B cell (primary cell): ENCODE measurements around the gene MCCD1. TPM values are rescaled to one million over a fixed set of nuclear protein-coding genes. Genes with fewer than 3 reads are reported as not detected.

Source experiments
- ATAC-seq: fragments of 200-7000 bp; cut with Tn5 transposase; one replicate; pipeline ENCODE4 v1.10.0; 2021; ENCODE audit warnings: low read depth, mild to moderate bottlenecking, moderate number of reproducible peaks, moderate library complexity
- CTCF ChIA-PET: fragments of 350-600 bp; sonication (Branson Sonifier 250); formaldehyde crosslinking; loops from one replicate; lab custom pipeline; 2021; ENCODE audit warnings: antibody characterized with exemption, inconsistent platforms; lab: Charles Lee
- POLR2A ChIA-PET: fragments of 350-600 bp; sonication (Branson Sonifier 250); formaldehyde crosslinking; loops from one replicate; lab custom pipeline; 2021; ENCODE audit warnings: antibody characterized with exemption; lab: Charles Lee
- DNase-seq: peaks from one replicate; pipeline ENCODE4 v3.0.0; 2013
- H2AFZ ChIP-seq: 2 replicates; pipeline ENCODE4 v1.6.1; 2012; ENCODE audit warnings: mild to moderate bottlenecking, low read depth, low read length; ENCODE audit not compliant: insufficient read depth, poor library complexity, severe bottlenecking
- H3K27ac ChIP-seq, 2 donors: 1 replicate in 1 of 2; 2 replicates in 1 of 2; pipeline ENCODE4 v1.5.1; 2012 to 2013; ENCODE audit warnings: low read length in 2 of 2, mild to moderate bottlenecking in 2 of 2, moderate library complexity in 1 of 2
- H3K27me3 ChIP-seq, 4 experiments: fragments of 200-600 bp in 1 of 4; sonication (generic) in 1 of 4; replicated peaks in 1 of 4; 1 replicate in 2 of 4; 2 replicates in 2 of 4; pipeline versions ENCODE4 v1.6.1 to v1.7.0; 2013 to 2016; ENCODE audit warnings: low read length in 3 of 4, mild to moderate bottlenecking in 2 of 4, mixed read lengths in 1 of 4, moderate library complexity in 1 of 4; ENCODE audit not compliant: insufficient read depth in 4 of 4, control insufficient read depth in 3 of 4; ENCODE audit errors: control extremely low read depth in 1 of 4
- H3K36me3 ChIP-seq, 2 experiments: replicated peaks in 1 of 2; 1 replicate in 1 of 2; 2 replicates in 1 of 2; pipeline versions ENCODE4 v1.6.1 to v1.7.1; 2013; ENCODE audit warnings: low read length in 1 of 2; ENCODE audit not compliant: insufficient read depth in 2 of 2, control insufficient read depth in 1 of 2; ENCODE audit errors: control extremely low read depth in 1 of 2, extremely low read depth in 1 of 2
- H3K4me1 ChIP-seq, 2 donors: fragments of 200-600 bp in 1 of 2; sonication (generic) in 1 of 2; 1 replicate in 1 of 2; 2 replicates in 1 of 2; pipeline versions ENCODE4 v1.5.1 to v1.6.1; 2013 to 2017; ENCODE audit warnings: low read length in 2 of 2; ENCODE audit not compliant: control insufficient read depth in 2 of 2, insufficient read depth in 2 of 2
- H3K4me2 ChIP-seq: replicated peaks from 2 replicates; pipeline ENCODE3; 2012; ENCODE audit warnings: mild to moderate bottlenecking, low read depth, low read length; ENCODE audit not compliant: poor library complexity, severe bottlenecking
- H3K4me3 ChIP-seq, 5 experiments: fragments of 200-600 bp in 1 of 5; sonication (generic) in 1 of 5; 1 replicate in 3 of 5; 2 replicates in 2 of 5; pipeline versions ENCODE4 v1.5.1 to v1.7.0; 2011 to 2016; ENCODE audit warnings: low read length in 4 of 5, mild to moderate bottlenecking in 4 of 5, low read depth in 2 of 5, control low read depth in 1 of 5, moderate library complexity in 1 of 5; ENCODE audit not compliant: insufficient read depth in 1 of 5; ENCODE audit errors: control extremely low read depth in 1 of 5, extremely low read depth in 1 of 5
- H3K79me2 ChIP-seq: fragments of 200-600 bp; sonication (generic); one replicate; pipeline ENCODE4 v1.6.0; 2016; ENCODE audit warnings: low read length; ENCODE audit not compliant: control insufficient read depth, insufficient read depth
- H3K9ac ChIP-seq: fragments of 200-600 bp; sonication (generic); 2 replicates; pipeline ENCODE4 v1.6.1; 2017; ENCODE audit warnings: mild to moderate bottlenecking, low read length, moderate library complexity
- H3K9me3 ChIP-seq, 3 donors: one replicate each; pipeline versions ENCODE4 v1.6.1 to v1.7.1; 2013; ENCODE audit warnings: low read length in 2 of 3; ENCODE audit not compliant: control insufficient read depth in 2 of 3, insufficient read depth in 1 of 3; ENCODE audit errors: control extremely low read depth in 1 of 3
- H4K20me1 ChIP-seq: 2 replicates; pipeline ENCODE4 v1.6.0; 2012; ENCODE audit warnings: mild to moderate bottlenecking, low read length; ENCODE audit not compliant: insufficient read depth, control insufficient read depth, poor library complexity, severe bottlenecking
- H3K27ac Mint-ChIP-seq: one replicate; pipeline ENCODE4 v1.8.0; 2021; ENCODE audit warnings: mixed read lengths
- H3K27me3 Mint-ChIP-seq: one replicate; pipeline ENCODE4 v1.8.0; 2021; ENCODE audit warnings: mixed read lengths
- H3K4me1 Mint-ChIP-seq: one replicate; pipeline ENCODE4 v1.8.0; 2021; ENCODE audit warnings: mixed read lengths
- H3K4me3 Mint-ChIP-seq: one replicate; pipeline ENCODE4 v1.8.0; 2021; ENCODE audit warnings: mixed read lengths
- H3K9me3 Mint-ChIP-seq: one replicate; pipeline ENCODE4 v1.8.0; 2022; ENCODE audit warnings: mixed read lengths; ENCODE audit not compliant: insufficient read depth
- CTCF ChIP-seq: fragments of 200-600 bp; IDR thresholded peaks from one replicate; pipeline ENCODE4 v1.8.0; 2022; ENCODE audit warnings: antibody characterized with exemption, mild to moderate bottlenecking
- EZH2 ChIP-seq: IDR thresholded peaks from 2 replicates; pipeline ENCODE4 v1.6.1; 2012; ENCODE audit warnings: borderline replicate concordance, low read depth, mild to moderate bottlenecking, moderate library complexity, low read length; ENCODE audit not compliant: insufficient read depth, poor library complexity, severe bottlenecking
- WGBS: methylation state at CpG from one replicate; pipeline ENCODE4 v1.1.5; 2013; ENCODE audit warnings: missing lambda C conversion rate; ENCODE audit not compliant: insufficient coverage; 5-methylcytosine and 5-hydroxymethylcytosine counted together
- intact Hi-C: fragments of 100-400 bp; cut with micrococcal nuclease; formaldehyde crosslinking; loops from one replicate; pipeline ENCODE4 v1.10.0; 2022
- polyA plus RNA-seq: library from polyadenylated mRNA; depleted of rRNA; stranded (reverse); fragments of >200 nt; gene quantifications from 2 replicates; pipeline ENCODE4 v1.2.3, GENCODE V29; 2012
- small RNA-seq: library from RNA; depleted of rRNA; stranded (forward); fragments of <200 nt; gene quantifications from one replicate; pipeline ENCODE3, GENCODE V24; 2012; ENCODE audit warnings: low replicate concordance, low read depth; ENCODE audit not compliant: insufficient read length
- total RNA-seq, 2 donors: library from RNA; stranded (reverse); fragments of 120-200 nt in 1 of 2; gene quantifications; 1 replicate in 1 of 2; 2 replicates in 1 of 2; pipeline versions ENCODE4 v1.2.3 to v1.2.4, GENCODE V29; 2013 to 2022

MCCD1 gene
- total and polyA plus RNA-seq, 2 donors (not counting 1 experiment from before 2014, with no cell fraction given), result not detected

GRCh38 chr6:31579119-31579505 lies 50.4 kb downstream of the MCCD1 start:
- TF ChIP-seq EZH2 (no peak), CTCF (no peak)
- ChIA-PET POLR2A (interaction anchor here (35.3 to 42.6 kb wide), 2 partner anchors 6 to 13 kb away, joined by 1450 read pairs; partner anchors contain the start of genes ATP6V1G2, LST1, LTA and LTB), CTCF (interaction anchor here (1.8 to 35.3 kb wide), 3 partner anchors 16 to 254 kb away, joined by 7 to 2241 read pairs (median 1108); partner anchors contain the start of genes ATP6V1G2, LST1, LTA and NCR3)
- 93% methylated on average over 2 of the region's 3 CpGs for WGBS
- Mint-ChIP-seq H3K4me1 (peaks cover 83% of the 10 kb centered on the region), H3K27me3 (no peaks in the 10 kb centered on the region), H3K27ac (peak overlapping the region; percentile 99), H3K4me3 (peak overlapping the region; percentile 98), H3K9me3 (no peaks in the 10 kb centered on the region)
- peaks cover 2 to 39% of the 10 kb centered on the region in 2 experiments for H3K36me3 ChIP-seq
- H3K27me3 ChIP-seq, result no peaks in the 10 kb centered on the region
- H3K4me3 ChIP-seq, result peak overlapping the region in 3 of 5 experiments; percentile 83 to 100 (median 85)
- ATAC-seq, result no peak
- H4K20me1 ChIP-seq, result peaks cover 33% of the 10 kb centered on the region
- H3K9ac ChIP-seq, result peak overlapping the region; percentile 97
- DNase-seq, result no peak
- H3K4me1 ChIP-seq, result peaks cover 65 to 83% of the 10 kb centered on the region in 2 donors
- peak overlapping the region; percentile 88 for H3K4me2 ChIP-seq
- H2AFZ ChIP-seq, result no peak overlapping the region
- intact Hi-C loops, result no loop called here
- peaks cover 89% of the 10 kb centered on the region for H3K79me2 ChIP-seq
- no peaks in the 10 kb centered on the region for H3K9me3 ChIP-seq
- H3K27ac ChIP-seq, result peak overlapping the region; percentile 95 to 97

Small RNAs within 50 kb of the gene (small RNA-seq; reads per million reads assigned to genes)
- not detected for gene AL663061.1
- not detected for gene RF00019
- 12,958 reads per million, percentile 99 among the genes with 10 or more reads in this experiment for gene SNORD117
- gene SNORD84, result not detected

Other genes with a start within 250 kb of the MCCD1 start
- 3,910 and 4,028 TPM in 2 replicates for gene HLA-B, start 171.8 kb upstream of the MCCD1 start, total RNA-seq
- 4,233 and 7,345 TPM in 2 replicates for gene HLA-B, start 171.8 kb upstream of the MCCD1 start, polyA plus RNA-seq
- 13.9 and 17.1 TPM in 2 replicates for gene MICA, start 125.4 kb upstream of the MCCD1 start, total RNA-seq
- 19.8 and 28.5 TPM in 2 replicates for gene MICA, start 125.4 kb upstream of the MCCD1 start, polyA plus RNA-seq
- 21.9 and 24.2 TPM in 2 replicates for gene MICB, start 30.8 kb upstream of the MCCD1 start, total RNA-seq
- gene MICB, start 30.8 kb upstream of the MCCD1 start, polyA plus RNA-seq, result 24.5 and 30.9 TPM in 2 replicates
- gene DDX39B, start 13.0 kb downstream of the MCCD1 start, total RNA-seq, result 576 and 577 TPM in 2 replicates
- 838 and 919 TPM in 2 replicates for gene DDX39B, start 13.0 kb downstream of the MCCD1 start, polyA plus RNA-seq
- gene ATP6V1G2, start 17.6 kb downstream of the MCCD1 start, total RNA-seq, result 3.3 and 4.4 TPM in 2 replicates
- 4.5 and 5.2 TPM in 2 replicates for gene ATP6V1G2, start 17.6 kb downstream of the MCCD1 start, polyA plus RNA-seq
- 17.8 and 18.4 TPM in 2 replicates for gene NFKBIL1, start 18.6 kb downstream of the MCCD1 start, total RNA-seq
- 6.4 and 10.3 TPM in 2 replicates for gene NFKBIL1, start 18.6 kb downstream of the MCCD1 start, polyA plus RNA-seq
- gene LTA, start 43.3 kb downstream of the MCCD1 start, total RNA-seq, result 5.6 and 8.8 TPM in 2 replicates
- gene LTA, start 43.3 kb downstream of the MCCD1 start, polyA plus RNA-seq, result 8.4 and 8.6 TPM in 2 replicates
- gene TNF, start 46.6 kb downstream of the MCCD1 start, total RNA-seq, result 22.2 and 22.6 TPM in 2 replicates
- gene TNF, start 46.6 kb downstream of the MCCD1 start, polyA plus RNA-seq, result 15.6 and 21.9 TPM in 2 replicates
- 473 and 488 TPM in 2 replicates for gene LTB, start 53.5 kb downstream of the MCCD1 start, total RNA-seq
- 832 and 938 TPM in 2 replicates for gene LTB, start 53.5 kb downstream of the MCCD1 start, polyA plus RNA-seq
- gene LST1, start 57.3 kb downstream of the MCCD1 start, total RNA-seq, result 7.4 and 9.5 TPM in 2 replicates
- 29.4 and 30.5 TPM in 2 replicates for gene LST1, start 57.3 kb downstream of the MCCD1 start, polyA plus RNA-seq
- gene NCR3, start 64.0 kb downstream of the MCCD1 start, total RNA-seq, result 24.7 and 28.5 TPM in 2 replicates
- gene NCR3, start 64.0 kb downstream of the MCCD1 start, polyA plus RNA-seq, result 52.2 and 52.5 TPM in 2 replicates
- 1.3 and 1.5 TPM in 2 replicates for gene AIF1, start 86.3 kb downstream of the MCCD1 start, total RNA-seq
- gene AIF1, start 86.3 kb downstream of the MCCD1 start, polyA plus RNA-seq, result 4.7 and 7.5 TPM in 2 replicates
- gene PRRC2A, start 91.8 kb downstream of the MCCD1 start, total RNA-seq, result 265 and 278 TPM in 2 replicates
- gene PRRC2A, start 91.8 kb downstream of the MCCD1 start, polyA plus RNA-seq, result 152 and 153 TPM in 2 replicates
- 345 and 348 TPM in 2 replicates for gene BAG6, start 123.7 kb downstream of the MCCD1 start, total RNA-seq
- 252 and 276 TPM in 2 replicates for gene BAG6, start 123.7 kb downstream of the MCCD1 start, polyA plus RNA-seq
- 2.6 and 3.6 TPM in 2 replicates for gene APOM, start 126.9 kb downstream of the MCCD1 start, total RNA-seq
- gene APOM, start 126.9 kb downstream of the MCCD1 start, polyA plus RNA-seq, result 11.6 and 11.9 TPM in 2 replicates
- gene C6orf47, start 131.8 kb downstream of the MCCD1 start, total RNA-seq, result 34.0 and 35.1 TPM in 2 replicates
- 5.8 and 7.6 TPM in 2 replicates for gene C6orf47, start 131.8 kb downstream of the MCCD1 start, polyA plus RNA-seq
- gene GPANK1, start 136.0 kb downstream of the MCCD1 start, total RNA-seq, result 24.2 and 24.3 TPM in 2 replicates
- 18.3 and 22.6 TPM in 2 replicates for gene GPANK1, start 136.0 kb downstream of the MCCD1 start, polyA plus RNA-seq
- gene CSNK2B, start 137.1 kb downstream of the MCCD1 start, total RNA-seq, result 141 and 146 TPM in 2 replicates
- 124 and 142 TPM in 2 replicates for gene CSNK2B, start 137.1 kb downstream of the MCCD1 start, polyA plus RNA-seq
- gene LY6G5B, start 141.0 kb downstream of the MCCD1 start, total RNA-seq, result 42.3 and 44.2 TPM in 2 replicates
- 25.2 and 28.4 TPM in 2 replicates for gene LY6G5B, start 141.0 kb downstream of the MCCD1 start, polyA plus RNA-seq
- 0.76 and 2.1 TPM in 2 replicates for gene LY6G5C, start 152.1 kb downstream of the MCCD1 start, total RNA-seq
- 0.40 and 3.4 TPM in 2 replicates for gene LY6G5C, start 152.1 kb downstream of the MCCD1 start, polyA plus RNA-seq
- 78.3 and 90.3 TPM in 2 replicates for gene ABHD16A, start 174.4 kb downstream of the MCCD1 start, total RNA-seq
- 97.5 and 97.6 TPM in 2 replicates for gene ABHD16A, start 174.4 kb downstream of the MCCD1 start, polyA plus RNA-seq
- not detected in 2 replicates for gene LY6G6F, start 177.9 kb downstream of the MCCD1 start, total RNA-seq
- gene LY6G6F, start 177.9 kb downstream of the MCCD1 start, polyA plus RNA-seq, result 0.32 TPM in 1 of 2 replicates, not detected in the other
- not detected in 2 replicates for gene LY6G6D, start 186.4 kb downstream of the MCCD1 start, total RNA-seq
- not detected in 2 replicates for gene LY6G6D, start 186.4 kb downstream of the MCCD1 start, polyA plus RNA-seq
- gene LY6G6C, start 192.8 kb downstream of the MCCD1 start, total RNA-seq, result not detected in 2 replicates
- 0.13 and 0.30 TPM in 2 replicates for gene LY6G6C, start 192.8 kb downstream of the MCCD1 start, polyA plus RNA-seq
- gene MPIG6B, start 194.4 kb downstream of the MCCD1 start, total RNA-seq, result 0.24 and 0.54 TPM in 2 replicates
- gene MPIG6B, start 194.4 kb downstream of the MCCD1 start, polyA plus RNA-seq, result 1.6 and 4.8 TPM in 2 replicates
- 51.1 and 59.2 TPM in 2 replicates for gene DDAH2, start 200.3 kb downstream of the MCCD1 start, total RNA-seq
- gene DDAH2, start 200.3 kb downstream of the MCCD1 start, polyA plus RNA-seq, result 64.7 and 87.2 TPM in 2 replicates
- gene CLIC1, start 207.6 kb downstream of the MCCD1 start, total RNA-seq, result 216 and 221 TPM in 2 replicates
- 178 and 290 TPM in 2 replicates for gene CLIC1, start 207.6 kb downstream of the MCCD1 start, polyA plus RNA-seq
- gene MSH5, start 211.0 kb downstream of the MCCD1 start, total RNA-seq, result 49.9 and 50.1 TPM in 2 replicates
- 51.6 and 64.7 TPM in 2 replicates for gene MSH5, start 211.0 kb downstream of the MCCD1 start, polyA plus RNA-seq
- 11.1 and 12.9 TPM in 2 replicates for gene SAPCD1, start 233.7 kb downstream of the MCCD1 start, total RNA-seq
- gene SAPCD1, start 233.7 kb downstream of the MCCD1 start, polyA plus RNA-seq, result 12.9 and 21.5 TPM in 2 replicates
- 5.2 and 5.6 TPM in 2 replicates for gene VWA7, start 248.4 kb downstream of the MCCD1 start, total RNA-seq
- gene VWA7, start 248.4 kb downstream of the MCCD1 start, polyA plus RNA-seq, result 3.2 and 6.0 TPM in 2 replicates